Breast epithelium (tissue), 3 donors: ENCODE data around the gene RTEL1.

Experiments used
- CTCF ChIP-seq, 3 donors: fragments of 450-650 bp; IDR thresholded peaks; one replicate each; pipeline ENCODE4 v1.5.1; 2016 to 2017; ENCODE audit warnings: antibody characterized with exemption in 3 of 3, mild to moderate bottlenecking in 3 of 3, moderate library complexity in 3 of 3
- POLR2A ChIP-seq: fragments of 450-650 bp; IDR thresholded peaks from one replicate; pipeline ENCODE4 v1.6.1; 2016; ENCODE audit warnings: antibody characterized with exemption, mild to moderate bottlenecking, moderate library complexity

- TF ChIP-seq CTCF (IDR thresholded peaks at IDR 0.05) (no peak), POLR2A (no peak)
Observed at GRCh38 chr20:63668351-63668750, 10.2 kb downstream of the RTEL1 start.
